GM18873 (cell line): ENCODE results near the gene LMLN.
"Not testable (repeated sequence)": the region's sequence is repeated elsewhere in the genome, so short reads cannot be mapped to it uniquely, and the experiment has no call there.

Experiments
- ATAC-seq: cut with Tn5 transposase; IDR thresholded peaks from one replicate; pipeline ENCODE4 v1.9.1; 2021; ENCODE audit warnings: mild to moderate bottlenecking, moderate library complexity, moderate number of reproducible peaks; ENCODE audit not compliant: unreplicated experiment, low FRiP score

Gene LMLN

DNA sequence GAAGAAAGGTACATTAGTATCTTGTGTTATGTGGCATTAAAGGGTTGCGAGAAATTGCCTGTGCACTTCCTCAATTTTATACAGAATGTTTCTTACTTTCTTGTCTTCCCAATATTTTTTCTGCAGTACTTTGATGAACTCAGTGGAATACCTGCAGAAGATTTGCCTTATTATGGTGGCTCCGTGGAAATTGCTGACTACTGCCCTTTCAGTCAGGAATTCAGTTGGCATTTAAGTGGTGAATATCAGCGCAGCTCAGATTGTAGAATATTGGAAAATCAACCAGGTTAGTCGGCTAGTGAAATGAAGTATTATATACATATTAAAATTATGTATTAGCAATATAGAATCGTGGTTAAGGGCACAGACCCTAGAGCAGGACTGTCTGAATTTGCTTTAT is 61.3 kb downstream of the LMLN start:
- no peak for ATAC-seq

- ATAC-seq = no peak
Measured at GRCh38 chr3:198022604-198023003, 62.6 kb downstream of the LMLN start.

- no peak for ATAC-seq
Measured at GRCh38 chr3:198025644-198026043, 65.6 kb downstream of the LMLN start.

DNA sequence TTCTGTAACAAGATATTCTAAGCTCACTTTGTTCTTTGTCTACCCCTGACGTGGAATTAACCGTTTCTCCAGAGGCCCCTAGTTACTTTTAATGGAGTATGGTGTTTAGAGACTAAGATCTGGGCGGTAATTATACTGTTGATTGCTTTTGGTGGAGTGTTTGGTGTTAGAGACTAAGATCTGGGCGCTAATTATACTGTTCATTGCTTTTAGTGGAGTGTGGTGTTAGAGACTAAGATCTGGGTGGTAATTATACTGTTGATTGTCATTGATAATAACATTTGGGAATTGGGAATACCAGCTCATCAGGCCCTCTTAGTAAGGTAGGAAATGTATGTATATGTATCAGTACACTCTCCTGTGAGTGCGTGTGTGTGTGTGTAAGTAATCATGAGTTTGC is 66.6 kb downstream of the LMLN start:
- no peak for ATAC-seq

DNA sequence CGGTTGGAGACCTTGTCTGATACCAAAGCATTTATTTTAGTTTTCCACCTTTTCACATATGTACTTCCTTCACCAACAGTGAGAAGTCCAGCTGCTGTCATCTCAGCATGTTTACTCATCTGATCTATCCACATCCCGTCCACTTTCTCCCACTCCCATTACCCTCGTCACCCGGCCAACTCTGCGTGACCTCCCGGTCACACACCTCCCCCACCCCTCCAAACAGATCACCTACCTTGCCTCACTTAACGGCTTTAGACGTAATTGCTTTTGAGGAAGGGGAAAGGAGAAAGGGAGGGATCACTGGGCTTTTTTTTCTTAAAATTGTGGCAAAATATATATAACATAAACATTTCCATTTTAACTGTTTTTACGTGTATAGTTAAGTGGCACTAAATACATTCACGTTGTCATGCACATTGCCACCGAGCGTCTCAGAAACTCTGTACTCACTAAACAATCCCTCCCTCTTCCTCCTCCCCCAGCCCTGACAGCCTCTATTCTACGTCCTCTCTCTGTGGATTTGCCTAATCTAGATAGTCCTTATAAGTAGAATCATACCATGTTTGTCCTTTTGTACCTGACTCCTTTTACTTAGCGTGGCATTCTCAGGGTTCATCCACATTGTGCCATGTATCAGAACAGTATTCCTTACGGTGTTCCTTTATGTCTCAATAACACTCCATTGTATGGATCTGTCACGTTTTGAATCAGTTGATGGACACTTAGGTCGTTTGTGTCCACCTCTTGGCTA is 67.2 kb downstream of the LMLN start:
- ATAC-seq = no peak

- ATAC-seq = no peak
Measured at GRCh38 chr3:198027799-198028390, 67.9 kb downstream of the LMLN start.

DNA sequence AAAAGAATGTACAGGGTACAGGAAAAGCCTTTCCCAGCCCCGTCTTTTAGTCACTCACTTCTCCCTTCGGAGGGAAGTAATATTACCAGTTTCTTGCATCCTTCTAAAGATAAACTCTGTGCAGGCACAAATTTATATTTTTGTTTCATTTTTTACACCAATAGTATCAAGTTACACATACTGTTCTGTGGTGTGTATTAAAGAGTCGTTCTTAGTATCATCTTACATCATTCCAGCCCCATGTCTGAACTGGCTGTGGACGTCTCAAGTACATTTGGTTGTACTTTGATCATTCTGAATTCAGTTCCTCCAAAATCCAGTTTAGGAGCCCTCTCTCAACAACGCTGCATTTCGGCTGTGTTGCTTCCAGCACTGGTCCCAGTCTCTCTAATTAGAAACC is 68.7 kb downstream of the LMLN start:
- no peak for ATAC-seq

DNA sequence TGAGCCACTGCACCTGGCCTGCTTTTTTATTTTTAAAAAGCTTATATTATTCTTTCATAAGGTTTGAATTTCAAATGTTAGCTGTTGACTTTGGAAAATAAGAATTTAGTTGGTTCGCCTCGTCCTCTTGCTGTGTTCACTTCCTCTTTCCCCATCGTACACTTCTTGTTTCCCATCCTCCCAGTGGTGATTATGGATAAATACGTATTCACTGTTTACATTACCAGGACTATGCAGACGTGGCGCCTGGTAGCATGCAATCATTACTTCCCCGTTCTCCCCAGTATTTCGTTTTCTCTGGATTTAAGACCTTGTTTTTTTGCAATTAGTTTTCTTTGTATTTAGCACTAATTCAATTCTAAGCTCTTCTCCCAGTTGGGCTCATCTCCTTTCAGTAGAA is 70.1 kb downstream of the LMLN start:
- ATAC-seq = no peak

- no peak for ATAC-seq
Measured at GRCh38 chr3:198030726-198031125, 70.7 kb downstream of the LMLN start.

- no peak for ATAC-seq
Measured at GRCh38 chr3:198032039-198032936, 72.3 kb downstream of the LMLN start.

DNA sequence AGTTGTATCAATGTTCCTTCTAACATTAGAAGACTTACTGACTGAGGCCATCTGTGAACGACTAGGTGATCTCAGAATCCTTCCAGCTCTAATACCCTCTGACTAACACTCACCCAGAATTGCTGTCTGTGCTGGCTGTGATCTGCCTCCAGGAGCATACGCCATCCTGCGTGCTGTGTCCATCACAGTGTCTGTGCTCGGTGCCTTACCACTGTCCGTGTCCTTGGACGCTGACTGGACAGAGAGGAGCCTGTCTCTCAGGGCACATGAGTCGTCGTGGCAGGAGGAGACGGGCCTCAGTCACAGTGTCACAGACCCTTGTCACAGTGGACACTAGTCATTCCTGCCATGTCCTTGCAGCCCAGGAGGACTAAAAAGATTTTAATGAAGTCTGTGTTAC is 83.1 kb downstream of the LMLN start:
- ATAC-seq = no peak

DNA sequence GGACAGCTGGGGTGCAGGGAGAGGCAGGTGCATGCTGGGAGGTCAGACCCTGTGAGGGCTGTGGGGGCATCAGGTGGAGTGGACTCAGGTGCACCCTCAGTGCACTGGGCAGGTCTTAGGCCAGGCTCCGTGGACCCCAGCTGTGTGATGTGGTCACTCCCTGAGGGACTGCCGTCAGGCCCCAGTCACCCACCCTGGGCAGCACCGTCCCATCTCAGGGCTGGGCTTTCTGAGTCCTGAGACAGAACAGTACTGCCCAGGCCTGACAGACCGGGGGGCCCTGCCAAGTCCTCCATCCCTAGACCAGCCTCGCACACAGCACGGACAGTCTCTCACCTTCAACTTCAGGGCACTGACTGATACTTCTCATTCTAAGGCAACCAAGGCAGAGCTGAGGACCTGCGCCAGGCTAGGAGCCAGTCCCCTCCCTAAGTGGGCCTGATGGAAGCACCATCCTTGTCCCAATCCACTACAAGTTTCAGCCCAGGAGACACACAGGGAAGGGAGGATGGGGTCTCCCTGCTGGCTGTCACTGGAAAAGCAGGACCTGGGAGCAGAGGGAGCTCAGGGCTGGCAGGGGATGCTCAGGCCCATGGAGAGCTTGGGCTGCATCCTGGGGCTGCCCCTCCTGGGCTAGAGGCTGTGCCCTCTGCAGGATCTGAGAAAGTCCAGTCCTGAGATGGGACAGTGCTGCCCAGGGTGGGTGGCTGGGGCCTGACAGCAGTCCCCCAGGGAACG is 86.3 kb downstream of the LMLN start:
- no peak for ATAC-seq

GRCh38 chr3:198048445-198048844 is 88.4 kb downstream of the LMLN start:
- ATAC-seq = no peak

- ATAC-seq = no peak
Measured at GRCh38 chr3:198051836-198052235, 91.8 kb downstream of the LMLN start.

DNA sequence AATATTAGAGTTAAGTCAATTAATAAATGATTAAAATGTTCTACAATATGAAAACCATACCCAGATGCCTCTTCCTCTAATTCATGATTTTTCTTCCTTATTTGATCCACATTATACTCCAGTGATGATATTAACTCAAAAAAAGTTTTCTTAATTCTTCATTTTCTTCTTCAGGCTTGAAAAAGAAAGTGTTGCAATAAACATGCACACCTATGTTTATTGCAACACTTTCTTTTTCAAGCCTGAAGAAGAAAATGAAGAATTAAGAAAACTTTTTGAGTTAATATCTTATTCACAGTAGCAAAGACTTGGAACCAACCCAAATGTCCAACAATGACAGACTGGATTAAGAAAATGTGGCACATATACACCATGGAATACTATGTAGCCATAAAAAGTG is 93.4 kb downstream of the LMLN start:
- ATAC-seq = not testable (repeated sequence)

- no peak for ATAC-seq
Measured at GRCh38 chr3:198061119-198062067, 101.4 kb downstream of the LMLN start.

GRCh38 chr3:198062068-198062465 is 102.0 kb downstream of the LMLN start:
- ATAC-seq = no peak

DNA sequence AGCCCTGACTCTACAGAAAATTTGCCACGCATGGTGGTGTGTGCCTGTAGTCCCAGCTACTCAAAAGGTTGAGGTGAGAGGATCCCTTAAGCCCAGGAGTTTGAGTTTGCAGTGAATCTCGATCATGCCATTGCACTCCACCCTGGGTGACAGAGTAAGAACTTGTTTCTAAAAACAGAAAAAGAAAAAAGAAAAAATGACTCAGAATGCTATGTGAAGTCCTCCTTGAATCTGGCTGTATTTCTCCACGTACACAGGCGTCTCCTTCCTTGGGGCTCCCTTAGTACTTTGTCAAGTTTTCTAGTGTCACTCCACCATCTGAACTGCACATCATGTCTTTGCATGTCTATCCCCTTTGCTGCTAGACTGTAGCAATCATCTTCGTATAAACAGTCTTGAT is 104.4 kb downstream of the LMLN start:
- no peak for ATAC-seq

DNA sequence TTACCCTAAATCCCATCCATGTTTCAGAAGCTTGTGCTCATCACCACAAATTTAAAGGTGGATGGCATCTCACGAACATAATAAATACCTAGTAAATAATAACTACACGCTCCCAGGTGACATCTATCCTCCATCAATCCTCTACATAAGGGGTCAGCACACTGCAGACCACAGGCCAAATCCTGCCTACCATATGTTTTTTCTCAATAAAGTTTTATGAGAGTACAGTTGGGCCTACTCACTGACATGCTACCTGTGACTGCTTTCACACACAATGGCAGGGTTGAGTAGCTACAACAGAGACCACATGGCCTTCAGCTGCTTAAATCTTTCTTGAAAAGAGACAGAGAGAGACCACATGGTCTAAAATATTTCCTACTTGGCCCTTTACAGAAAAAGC is 105.9 kb downstream of the LMLN start:
- no peak for ATAC-seq

DNA sequence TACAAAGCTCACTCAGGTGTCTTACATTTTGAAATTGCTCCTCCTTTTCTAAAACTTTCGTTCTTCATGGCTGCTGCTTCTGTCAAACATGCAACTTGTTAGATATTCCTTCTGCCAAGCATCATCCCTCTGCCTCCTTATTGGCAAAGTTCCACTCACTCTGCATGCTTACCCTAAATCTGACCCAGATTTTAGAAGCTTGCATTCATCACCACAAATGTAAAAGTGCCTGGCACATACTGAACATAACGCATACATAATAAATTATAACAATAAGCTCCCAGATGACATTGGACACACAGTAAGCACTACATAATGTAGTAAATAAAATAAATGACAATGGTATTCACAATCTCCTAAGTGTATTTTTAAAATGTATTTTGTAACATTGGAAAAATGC is 107.4 kb downstream of the LMLN start:
- no peak for ATAC-seq
